ENCODE results near the gene STK31. TPM values are rescaled to one million over a fixed set of nuclear protein-coding genes. Genes with fewer than 3 reads are reported as not detected.
"Not testable (repeated sequence)": the region's sequence is repeated elsewhere in the genome, so short reads cannot be mapped to it uniquely, and the experiment has no call there.

The STK31 gene
- total RNA-seq, 1 donor from 2014 or later: not detected

- H3K27ac ChIP-seq (replicated peaks): no peak overlapping the region
Measured at GRCh38 chr7:23742051-23742450, 32.0 kb downstream of the STK31 start.

GRCh38 chr7:23743226-23743625 lies 33.2 kb downstream of the STK31 start:
- no peak for TF ChIP-seq CTCF (IDR thresholded peaks at IDR 0.05; ENCODE audit: borderline replicate concordance)
- intact Hi-C loops (cut with micrococcal nuclease): no loop called here
- H3K4me1 ChIP-seq: no peaks in the 10 kb centered on the region
- H3K36me3 ChIP-seq: no peaks in the 10 kb centered on the region
- no peak overlapping the region for H3K27ac ChIP-seq (replicated peaks)
- H3K4me3 ChIP-seq: no peak overlapping the region
- no peaks in the 10 kb centered on the region for H3K27me3 ChIP-seq (ENCODE audit: low read depth)
- no peak for DNase-seq
- H3K9me3 ChIP-seq (replicated peaks): peaks cover 62% of the 10 kb centered on the region

More at GRCh38 chr7:23742051-23742450, 32.0 kb downstream of the STK31 start:
- DNase-seq: no peak
- Histone ChIP-seq H3K4me3 (no peak overlapping the region), H3K36me3 (no peaks in the 10 kb centered on the region), H3K9me3 (replicated peaks) (peaks cover 51% of the 10 kb centered on the region), H3K4me1 (no peaks in the 10 kb centered on the region), H3K27me3 (ENCODE audit: low read depth) (no peaks in the 10 kb centered on the region)
- no peak for TF ChIP-seq CTCF (IDR thresholded peaks at IDR 0.05; ENCODE audit: borderline replicate concordance)
- intact Hi-C loops (cut with micrococcal nuclease): no loop called here

GRCh38 chr7:23746629-23747028 lies 36.6 kb downstream of the STK31 start:
- Histone ChIP-seq H3K27ac (replicated peaks) (no peak overlapping the region), H3K36me3 (no peaks in the 10 kb centered on the region), H3K4me3 (no peak overlapping the region), H3K9me3 (replicated peaks) (peaks cover 63% of the 10 kb centered on the region), H3K4me1 (no peaks in the 10 kb centered on the region), H3K27me3 (ENCODE audit: low read depth) (no peaks in the 10 kb centered on the region)
- intact Hi-C loops (cut with micrococcal nuclease): no loop called here
- TF ChIP-seq CTCF (IDR thresholded peaks at IDR 0.05; ENCODE audit: borderline replicate concordance): no peak
- no peak for DNase-seq

GRCh38 chr7:23751852-23752251 lies 41.8 kb downstream of the STK31 start:
- Histone ChIP-seq H3K4me1 (no peaks in the 10 kb centered on the region), H3K36me3 (no peaks in the 10 kb centered on the region), H3K9me3 (replicated peaks) (peaks cover 30% of the 10 kb centered on the region), H3K27me3 (ENCODE audit: low read depth) (no peaks in the 10 kb centered on the region), H3K4me3 (no peak overlapping the region), H3K27ac (replicated peaks) (no peak overlapping the region)
- intact Hi-C loops (cut with micrococcal nuclease): no loop called here
- TF ChIP-seq CTCF (IDR thresholded peaks at IDR 0.05; ENCODE audit: borderline replicate concordance): no peak
- no peak for DNase-seq

- H3K4me3 ChIP-seq; H3K27ac ChIP-seq (replicated peaks); H3K4me1 ChIP-seq; intact Hi-C loops (cut with micrococcal nuclease); H3K27me3 ChIP-seq (ENCODE audit: low read depth); DNase-seq; H3K36me3 ChIP-seq: not testable (repeated sequence)
- peaks cover 13% of the 10 kb centered on the region for H3K9me3 ChIP-seq (replicated peaks)
Measured at GRCh38 chr7:23758839-23759238, 48.8 kb downstream of the STK31 start.

GRCh38 chr7:23759671-23760391 lies 49.8 kb downstream of the STK31 start:
- TF ChIP-seq CTCF (IDR thresholded peaks at IDR 0.05; ENCODE audit: borderline replicate concordance): no peak
- Histone ChIP-seq H3K27me3 (ENCODE audit: low read depth) (no peaks in the 10 kb centered on the region), H3K27ac (replicated peaks) (no peak overlapping the region), H3K4me1 (no peaks in the 10 kb centered on the region), H3K9me3 (replicated peaks) (peaks cover 13% of the 10 kb centered on the region), H3K4me3 (no peak overlapping the region), H3K36me3 (no peaks in the 10 kb centered on the region)
- intact Hi-C loops (cut with micrococcal nuclease): no loop called here
- DNase-seq: no peak
